ENCODE data around the gene ATG4A.

ATG4A gene

GRCh38 chrX:108091264-108091877 lies at the start of gene ATG4A, which contains the start of gene PSMD10:
Gene ATG4A (plus strand): TSS chrX:108091778. CDS start chrX:108091827, 49 bp downstream.
Gene PSMD10 (minus strand): TSS chrX:108091542. CDS start chrX:108091520, 22 bp downstream.
- in situ Hi-C loops (cut with MboI; ENCODE audit: low sequenced_read_pairs), result no loop called here

GRCh38 chrX:108044554-108045256 lies 46.9 kb upstream of the ATG4A start, which contains the start of gene VSIG1:
Gene VSIG1 (plus strand): TSS chrX:108045065. CDS start chrX:108045131, 66 bp downstream.
- in situ Hi-C loops (cut with MboI; ENCODE audit: low sequenced_read_pairs), result no loop called here

GRCh38 chrX:108049649-108050048 lies 41.9 kb upstream of the ATG4A start:
- in situ Hi-C loops (cut with MboI; ENCODE audit: low sequenced_read_pairs), result no loop called here

GRCh38 chrX:108053218-108053617 lies 38.4 kb upstream of the ATG4A start:
- in situ Hi-C loops (cut with MboI; ENCODE audit: low sequenced_read_pairs), result no loop called here

GRCh38 chrX:108055546-108055945 lies 36.0 kb upstream of the ATG4A start:
- in situ Hi-C loops (cut with MboI; ENCODE audit: low sequenced_read_pairs), result no loop called here

GRCh38 chrX:108059801-108060200 lies 31.8 kb upstream of the ATG4A start:
- in situ Hi-C loops (cut with MboI; ENCODE audit: low sequenced_read_pairs), result no loop called here

- in situ Hi-C loops (cut with MboI; ENCODE audit: low sequenced_read_pairs), result no loop called here
Measured at GRCh38 chrX:108064001-108064400, 27.6 kb upstream of the ATG4A start.

GRCh38 chrX:108064613-108065012 lies 27.0 kb upstream of the ATG4A start:
- in situ Hi-C loops (cut with MboI; ENCODE audit: low sequenced_read_pairs), result no loop called here

GRCh38 chrX:108068121-108068520 lies 23.5 kb upstream of the ATG4A start:
- in situ Hi-C loops (cut with MboI; ENCODE audit: low sequenced_read_pairs), result no loop called here

GRCh38 chrX:108070891-108071290 lies 20.7 kb upstream of the ATG4A start:
- in situ Hi-C loops (cut with MboI; ENCODE audit: low sequenced_read_pairs), result no loop called here

GRCh38 chrX:108071578-108071977 lies 20.0 kb upstream of the ATG4A start:
- in situ Hi-C loops (cut with MboI; ENCODE audit: low sequenced_read_pairs), result no loop called here

GRCh38 chrX:108072746-108073145 lies 18.8 kb upstream of the ATG4A start:
- in situ Hi-C loops (cut with MboI; ENCODE audit: low sequenced_read_pairs), result no loop called here

- in situ Hi-C loops (cut with MboI; ENCODE audit: low sequenced_read_pairs), result no loop called here
Measured at GRCh38 chrX:108081110-108081509, 10.5 kb upstream of the ATG4A start.

- in situ Hi-C loops (cut with MboI; ENCODE audit: low sequenced_read_pairs), result no loop called here
Measured at GRCh38 chrX:108087792-108088191, 3.8 kb upstream of the ATG4A start.

- in situ Hi-C loops (cut with MboI; ENCODE audit: low sequenced_read_pairs), result no loop called here
Measured at GRCh38 chrX:108088511-108088910, 3.1 kb upstream of the ATG4A start.

- in situ Hi-C loops (cut with MboI; ENCODE audit: low sequenced_read_pairs), result no loop called here
Measured at GRCh38 chrX:108090491-108091263, 901 bp upstream of the ATG4A start.

GRCh38 chrX:108091878-108092291 lies 307 bp downstream of the ATG4A start:
- in situ Hi-C loops (cut with MboI; ENCODE audit: low sequenced_read_pairs), result no loop called here

- in situ Hi-C loops (cut with MboI; ENCODE audit: low sequenced_read_pairs), result no loop called here
Measured at GRCh38 chrX:108097380-108097779, 5.8 kb downstream of the ATG4A start.

- in situ Hi-C loops (cut with MboI; ENCODE audit: low sequenced_read_pairs), result no loop called here
Measured at GRCh38 chrX:108105473-108105872, 13.9 kb downstream of the ATG4A start.

GRCh38 chrX:108114541-108114940 lies 23.0 kb downstream of the ATG4A start:
- in situ Hi-C loops (cut with MboI; ENCODE audit: low sequenced_read_pairs), result no loop called here

GRCh38 chrX:108117988-108118387 lies 26.4 kb downstream of the ATG4A start:
- in situ Hi-C loops (cut with MboI; ENCODE audit: low sequenced_read_pairs), result no loop called here

GRCh38 chrX:108121291-108121690 lies 29.7 kb downstream of the ATG4A start:
- in situ Hi-C loops (cut with MboI; ENCODE audit: low sequenced_read_pairs), result no loop called here
